ENCODE data around the gene SLCO4A1. TPM values are rescaled to one million over a fixed set of nuclear protein-coding genes. Genes with fewer than 3 reads are reported as not detected.

SLCO4A1 gene, protein sequence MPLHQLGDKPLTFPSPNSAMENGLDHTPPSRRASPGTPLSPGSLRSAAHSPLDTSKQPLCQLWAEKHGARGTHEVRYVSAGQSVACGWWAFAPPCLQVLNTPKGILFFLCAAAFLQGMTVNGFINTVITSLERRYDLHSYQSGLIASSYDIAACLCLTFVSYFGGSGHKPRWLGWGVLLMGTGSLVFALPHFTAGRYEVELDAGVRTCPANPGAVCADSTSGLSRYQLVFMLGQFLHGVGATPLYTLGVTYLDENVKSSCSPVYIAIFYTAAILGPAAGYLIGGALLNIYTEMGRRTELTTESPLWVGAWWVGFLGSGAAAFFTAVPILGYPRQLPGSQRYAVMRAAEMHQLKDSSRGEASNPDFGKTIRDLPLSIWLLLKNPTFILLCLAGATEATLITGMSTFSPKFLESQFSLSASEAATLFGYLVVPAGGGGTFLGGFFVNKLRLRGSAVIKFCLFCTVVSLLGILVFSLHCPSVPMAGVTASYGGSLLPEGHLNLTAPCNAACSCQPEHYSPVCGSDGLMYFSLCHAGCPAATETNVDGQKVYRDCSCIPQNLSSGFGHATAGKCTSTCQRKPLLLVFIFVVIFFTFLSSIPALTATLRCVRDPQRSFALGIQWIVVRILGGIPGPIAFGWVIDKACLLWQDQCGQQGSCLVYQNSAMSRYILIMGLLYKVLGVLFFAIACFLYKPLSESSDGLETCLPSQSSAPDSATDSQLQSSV
- 60.2 and 62.4 TPM in 2 replicates for total RNA-seq (2014; rRNA removed; shearing (Covaris generic))

DNA sequence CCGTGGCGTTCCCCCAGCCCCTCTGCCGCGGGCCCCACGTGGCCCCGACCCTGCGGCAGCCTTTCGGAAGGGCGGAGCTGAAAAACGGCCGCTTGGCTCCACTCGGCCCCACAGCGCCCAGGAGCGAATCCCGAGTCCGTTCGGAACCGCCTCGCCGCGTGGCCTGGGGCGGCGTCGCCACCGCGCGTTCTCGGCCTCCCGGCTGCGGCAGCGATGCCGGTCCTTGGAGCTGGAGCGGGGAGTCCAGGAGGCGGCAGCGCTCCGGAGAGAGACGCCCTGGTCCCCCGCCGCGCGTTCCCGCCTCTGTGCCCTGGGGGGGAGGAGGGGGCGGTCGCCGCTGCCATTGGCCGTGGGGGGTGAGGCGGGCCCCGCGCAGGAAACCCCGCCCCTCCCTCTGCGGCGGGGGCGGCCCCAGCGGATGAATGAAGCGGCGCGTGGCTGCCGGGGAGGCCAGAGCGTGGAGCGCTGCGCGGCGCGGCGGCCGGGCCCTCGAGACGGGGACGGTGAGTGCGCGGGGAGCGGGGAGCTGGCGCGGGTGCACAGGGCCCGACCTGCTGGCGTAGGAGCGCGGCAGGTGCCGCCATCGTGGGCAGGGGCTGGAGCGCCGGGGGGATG lies at the start of gene SLCO4A1:
TSS of gene SLCO4A1 (plus strand) at position 453 of the 615 bp plus-strand sequence. CDS start 13,952 bp downstream, outside the sequence.
- DNase-seq (ENCODE audit: low read depth) = peak; percentile 91

GRCh38 chr20:62592506-62593177 lies 49.7 kb upstream of the SLCO4A1 start:
- no peak for DNase-seq (ENCODE audit: low read depth)

DNA sequence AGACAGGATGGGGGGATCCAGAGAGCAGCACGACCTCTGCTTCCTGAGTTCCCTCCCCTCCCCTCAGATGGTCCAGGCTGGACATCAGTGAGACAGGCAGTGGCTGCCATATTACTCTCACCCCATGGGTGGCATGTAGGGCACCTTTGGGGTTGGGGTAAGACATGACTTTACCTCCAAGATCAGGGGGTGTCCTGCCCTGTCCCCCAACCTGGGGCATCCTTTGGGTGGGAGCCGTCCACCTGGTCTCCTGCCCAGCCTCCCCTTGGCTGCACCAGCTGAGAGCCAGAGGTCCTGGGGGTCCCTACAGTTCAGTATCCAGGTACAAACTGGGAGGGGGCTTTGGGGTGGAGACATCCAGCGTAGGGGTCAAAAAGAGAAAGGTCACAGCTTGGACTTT lies 48.7 kb upstream of the SLCO4A1 start:
- no peak for DNase-seq (ENCODE audit: low read depth)

- DNase-seq (ENCODE audit: low read depth) = no peak
Observed at GRCh38 chr20:62595069-62595468, 47.2 kb upstream of the SLCO4A1 start.

GRCh38 chr20:62595491-62595890 lies 46.8 kb upstream of the SLCO4A1 start:
- peak; percentile 87 for DNase-seq (ENCODE audit: low read depth)

DNA sequence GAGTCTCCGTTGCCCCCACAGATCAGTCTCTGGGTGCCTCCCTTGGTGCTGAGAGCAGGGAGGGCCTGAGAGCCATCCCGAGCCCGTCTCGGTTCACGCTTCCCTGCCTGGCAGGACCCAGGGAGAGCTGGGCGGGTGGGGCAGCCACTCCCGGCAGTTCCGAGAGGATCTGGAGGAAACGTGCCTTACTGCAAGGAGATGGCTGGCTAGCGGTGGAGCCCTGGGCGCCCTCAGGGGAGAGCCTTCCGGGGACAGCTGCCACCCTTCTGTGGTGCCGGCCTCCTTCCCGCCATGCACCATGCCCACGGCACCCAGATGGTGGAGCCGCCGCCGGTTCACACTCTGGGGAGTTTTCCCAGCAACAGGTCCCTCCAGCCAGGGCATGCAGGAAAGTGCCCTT lies 45.8 kb upstream of the SLCO4A1 start:
- DNase-seq (ENCODE audit: low read depth) = peak; percentile 43

- no peak for DNase-seq (ENCODE audit: low read depth)
Observed at GRCh38 chr20:62596921-62597320, 45.4 kb upstream of the SLCO4A1 start.

GRCh38 chr20:62597416-62598115 lies 44.7 kb upstream of the SLCO4A1 start:
- DNase-seq (ENCODE audit: low read depth) = no peak

DNA sequence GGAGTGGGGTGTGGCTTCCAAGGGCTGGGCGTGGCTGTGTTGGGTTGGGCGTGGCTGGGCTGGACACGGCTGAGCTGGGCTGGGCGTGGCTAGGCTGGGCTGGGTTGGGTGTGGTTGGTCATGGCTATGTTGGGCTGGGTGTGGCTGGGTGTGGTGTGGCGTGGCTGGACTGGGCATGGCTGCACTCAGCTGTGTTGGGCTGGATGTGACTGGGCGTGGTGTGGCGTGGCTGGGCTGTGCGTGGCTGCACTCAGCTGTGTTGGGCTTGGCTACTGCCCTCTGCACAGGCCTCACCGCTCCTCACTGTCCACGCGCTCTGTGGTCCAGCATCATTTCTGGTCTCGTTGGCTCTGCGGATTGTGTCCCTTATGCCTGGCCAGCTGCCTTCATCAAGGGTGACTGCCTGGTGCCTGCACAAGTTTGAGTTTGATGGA lies 43.5 kb upstream of the SLCO4A1 start:
- DNase-seq (ENCODE audit: low read depth) = peak; percentile 79

GRCh38 chr20:62599216-62600110 lies 42.8 kb upstream of the SLCO4A1 start:
- peak; percentile 48 for DNase-seq (ENCODE audit: low read depth)

DNA sequence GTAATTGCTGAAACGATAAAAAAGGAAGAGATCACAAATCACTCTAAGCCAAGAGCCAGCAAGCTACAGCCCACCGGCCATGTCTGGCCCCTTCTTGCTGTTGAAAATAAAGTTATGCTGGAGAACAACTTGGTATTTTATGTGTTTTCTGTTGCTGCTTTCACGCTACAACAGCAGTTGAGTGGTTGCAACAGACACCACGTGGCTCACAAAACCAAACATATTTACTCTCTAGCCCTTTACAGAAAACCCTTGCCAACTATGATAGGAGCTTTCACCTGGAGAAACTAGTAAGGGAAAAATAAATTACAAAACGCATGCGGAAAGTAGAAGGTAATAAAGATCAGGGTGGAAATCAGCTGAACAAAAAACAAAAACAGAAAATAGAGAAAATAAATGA lies 41.1 kb upstream of the SLCO4A1 start:
- no peak for DNase-seq (ENCODE audit: low read depth)

GRCh38 chr20:62601714-62602113 lies 40.6 kb upstream of the SLCO4A1 start:
- DNase-seq (ENCODE audit: low read depth) = no peak

DNA sequence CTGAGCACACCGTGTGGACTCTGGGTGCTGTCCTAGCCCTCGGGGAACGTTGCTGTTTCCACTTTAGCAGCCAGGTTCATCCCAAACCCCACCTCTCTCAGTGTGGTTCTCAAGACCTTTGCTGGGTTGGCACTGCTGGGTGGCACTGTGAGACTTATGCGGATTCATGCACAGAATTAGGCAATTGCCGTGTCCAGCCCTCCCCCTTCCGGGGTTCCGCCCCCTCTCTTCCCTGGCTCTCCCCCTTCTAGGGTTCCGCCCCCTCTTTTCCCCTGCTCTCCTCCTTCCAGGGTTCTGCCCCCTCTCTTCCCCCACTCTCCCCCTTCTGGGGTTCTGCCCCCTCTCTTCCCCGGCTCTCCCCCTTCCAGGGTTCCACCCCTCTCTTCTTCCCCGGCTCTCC lies 39.8 kb upstream of the SLCO4A1 start:
- peak; percentile 64 for DNase-seq (ENCODE audit: low read depth)

DNA sequence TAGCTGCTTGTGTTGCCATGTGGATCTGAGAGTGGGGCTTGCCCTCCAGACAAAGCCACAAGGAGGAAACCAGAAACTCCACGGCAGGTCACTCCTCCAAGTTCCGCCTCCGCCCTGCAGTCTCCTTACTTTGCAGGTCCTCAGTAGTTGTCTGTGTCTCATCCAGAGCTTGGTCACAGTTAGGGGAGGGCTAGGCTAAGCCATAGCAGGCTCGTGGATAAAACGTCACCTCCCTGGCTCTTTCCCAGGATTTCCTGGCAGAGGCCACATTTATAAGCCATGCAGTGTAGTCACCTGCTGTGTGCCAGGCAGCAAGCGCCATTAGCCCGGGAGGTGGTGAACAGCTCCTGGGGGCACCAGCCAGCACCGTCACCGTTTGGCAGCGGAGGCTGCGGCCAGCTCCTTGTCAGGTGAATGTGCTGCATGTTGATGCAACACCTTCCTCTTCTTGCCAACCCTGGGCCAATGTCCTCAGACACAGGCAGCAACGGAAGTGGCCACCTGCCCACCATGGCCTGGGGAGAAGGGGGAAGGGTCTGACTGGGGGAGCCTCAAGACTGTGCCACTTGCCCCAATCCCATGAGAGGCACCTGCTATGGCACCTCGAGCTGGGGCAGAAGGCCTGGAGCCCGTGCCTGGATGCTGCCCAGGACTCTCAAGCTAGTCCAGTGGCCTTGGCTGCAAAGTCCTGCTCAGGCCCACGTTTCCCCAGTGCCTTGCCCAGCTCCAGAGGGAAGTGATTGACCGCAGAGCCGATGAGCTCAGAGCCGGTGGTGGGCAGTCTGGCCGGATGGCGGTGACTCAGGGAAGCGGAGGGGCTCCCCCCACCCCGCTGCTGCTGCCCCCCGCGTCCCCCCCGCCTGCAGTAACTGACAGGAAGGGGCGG lies 39.0 kb upstream of the SLCO4A1 start:
- peak; percentile 99 for DNase-seq (ENCODE audit: low read depth)

- DNase-seq (ENCODE audit: low read depth) = peak; percentile 85
Observed at GRCh38 chr20:62603907-62604785, 38.2 kb upstream of the SLCO4A1 start.

- no peak for DNase-seq (ENCODE audit: low read depth)
Observed at GRCh38 chr20:62604796-62605195, 37.5 kb upstream of the SLCO4A1 start.

DNA sequence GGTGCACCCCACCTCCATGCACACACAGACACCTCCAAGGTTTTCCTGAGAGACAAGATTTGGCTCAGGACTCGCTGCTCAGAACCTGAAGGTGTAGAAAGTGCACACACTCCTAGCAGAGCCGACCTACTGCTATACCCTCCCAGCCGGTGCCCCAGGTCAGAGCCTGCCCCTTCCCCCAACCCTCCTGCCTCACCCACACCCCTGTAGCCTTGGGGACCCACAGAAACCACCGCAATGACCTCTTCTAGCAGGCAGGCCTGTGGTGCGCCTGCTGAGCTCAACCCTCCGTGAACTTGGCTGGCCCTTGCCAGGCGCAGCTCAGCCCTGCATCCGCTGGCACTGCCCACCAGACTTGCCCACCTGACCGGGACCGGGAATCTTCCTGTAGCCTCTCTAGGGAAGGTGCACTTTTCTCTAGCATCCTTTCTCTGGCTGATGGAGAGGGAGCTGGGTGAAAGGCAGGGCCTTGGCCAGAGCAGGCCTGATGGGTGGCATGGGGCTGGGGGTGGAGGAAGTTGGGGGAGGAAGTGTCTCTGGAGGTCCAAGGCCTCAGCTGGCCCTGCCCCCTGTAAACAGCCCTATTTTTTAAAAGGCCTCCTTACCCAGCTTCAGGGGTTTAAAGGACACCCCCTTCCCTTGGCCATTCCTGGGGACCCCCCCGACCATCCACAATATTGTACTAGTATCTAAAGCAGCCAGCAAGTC lies 36.9 kb upstream of the SLCO4A1 start:
- no peak for DNase-seq (ENCODE audit: low read depth)

DNA sequence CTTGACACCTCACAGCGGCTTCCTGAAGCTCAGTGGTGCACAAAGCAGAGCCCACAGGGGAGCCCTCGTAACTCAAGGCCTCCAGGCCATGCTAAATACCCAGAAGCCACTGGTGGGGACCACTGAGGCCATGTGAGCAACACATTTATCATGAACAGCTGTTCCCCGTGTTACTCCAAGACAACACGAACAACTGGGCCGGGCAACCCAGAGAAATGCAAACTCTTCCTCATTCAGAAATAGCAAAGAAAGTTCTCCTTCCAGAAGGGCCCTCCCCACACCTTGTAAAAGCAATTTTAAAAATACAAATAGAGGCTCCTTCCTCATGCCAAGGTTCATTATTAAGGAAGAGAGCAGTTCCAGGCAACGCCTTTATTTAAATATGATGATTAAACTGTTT lies 36.3 kb upstream of the SLCO4A1 start:
- peak; percentile 65 for DNase-seq (ENCODE audit: low read depth)
